HEK293T (cell line): ENCODE measurements around the gene GSN.

Experiments used
- BHLHE40 ChIP-seq: fragments of 450-650 bp; IDR thresholded peaks from 2 replicates; pipeline ENCODE4 v1.6.1; 2016; ENCODE audit warnings: mild to moderate bottlenecking, moderate library complexity, borderline replicate concordance
- FOXA1 ChIP-seq: fragments of 450-650 bp; IDR thresholded peaks from 2 replicates; pipeline ENCODE4 v1.6.1; 2016; ENCODE audit warnings: mild to moderate bottlenecking
- HDGF ChIP-seq: fragments of 450-650 bp; IDR thresholded peaks from 2 replicates; pipeline ENCODE4 v1.6.1; 2017; ENCODE audit warnings: antibody characterized with exemption, borderline replicate concordance
- SUZ12 ChIP-seq: fragments of 450-650 bp; IDR thresholded peaks from 2 replicates; pipeline ENCODE4 v1.6.1; 2016; ENCODE audit warnings: mild to moderate bottlenecking

DNA sequence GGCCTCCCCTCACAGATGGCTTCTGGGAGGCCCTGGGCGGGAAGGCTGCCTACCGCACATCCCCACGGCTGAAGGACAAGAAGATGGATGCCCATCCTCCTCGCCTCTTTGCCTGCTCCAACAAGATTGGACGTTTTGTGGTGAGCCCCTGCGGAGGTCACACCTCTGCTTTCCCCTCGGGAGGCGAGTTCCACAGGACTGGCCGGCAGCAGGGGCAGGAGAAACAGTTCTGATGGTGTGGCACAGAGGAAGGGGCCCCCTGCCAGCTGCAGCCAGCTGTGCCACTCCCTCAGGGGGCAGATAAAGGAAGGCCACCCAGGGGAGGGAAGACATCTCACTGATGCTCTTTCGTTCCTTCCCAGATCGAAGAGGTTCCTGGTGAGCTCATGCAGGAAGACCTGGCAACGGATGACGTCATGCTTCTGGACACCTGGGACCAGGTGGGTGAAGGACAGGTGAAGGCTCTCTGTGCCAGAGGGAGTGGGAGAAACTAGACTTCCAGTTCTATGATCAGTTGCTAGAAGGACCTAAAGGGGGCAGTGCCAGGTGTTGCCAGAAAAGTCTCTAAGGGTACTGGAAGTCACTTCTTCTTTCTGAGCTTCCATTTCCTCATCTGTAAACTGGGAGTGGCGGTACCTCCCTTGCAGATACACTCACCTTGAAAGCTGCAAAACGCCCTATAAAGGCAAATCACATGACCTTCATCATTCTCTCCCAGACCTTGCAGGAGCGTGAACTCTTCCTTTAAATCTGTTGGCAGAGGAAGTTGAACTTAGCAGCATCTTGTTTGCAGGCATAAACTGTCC lies 61.1 kb downstream of the GSN start:
- TF ChIP-seq HDGF (no peak), FOXA1 (no peak), SUZ12 (no peak), BHLHE40 (no peak)
